Endothelial cell of umbilical vein (primary cell): ENCODE data around the gene SKOR1. TPM values are rescaled to one million over a fixed set of nuclear protein-coding genes. Genes with fewer than 3 reads are reported as not detected.

Experiments
- BruUV-seq: library from RNA; stranded (reverse); fragments of 400-500 nt; replicated peaks from 2 replicates; lab custom pipeline; 2021; lab: Mats Ljungman, UMichigan
- CTCF ChIA-PET: fragments of 300-600, 350-600 bp; sonication (Branson Sonifier 250); formaldehyde crosslinking; loops from one replicate; lab custom pipeline; 2021; ENCODE audit warnings: antibody characterized with exemption, inconsistent platforms; lab: Charles Lee
- POLR2A ChIA-PET: fragments of 300-600, 350-600 bp; sonication (Branson Sonifier 250); formaldehyde crosslinking; loops from one replicate; lab custom pipeline; 2021; ENCODE audit warnings: antibody characterized with exemption, inconsistent platforms; lab: Charles Lee
- DNase-seq: peaks from one replicate; pipeline ENCODE4 v3.0.0-alpha.2; 2011; ENCODE audit warnings: low read depth, low spot score
- FAIRE-seq: peaks from 2 replicates; lab custom pipeline; 2011; peaks lifted over from hg19 to GRCh38; lab: Jason Lieb, UNC
- H2AFZ ChIP-seq: 2 replicates; pipeline ENCODE4 v1.6.0; 2012; ENCODE audit warnings: low read depth, low read length, control low read depth, inconsistent platforms
- H3K27ac ChIP-seq: 2 replicates; pipeline ENCODE4 v1.5.1; 2011; ENCODE audit warnings: low read depth, mild to moderate bottlenecking, control low read depth, low read length, moderate library complexity; ENCODE audit not compliant: insufficient read depth
- H3K27me3 ChIP-seq, 2 experiments: 2 replicates each; pipeline versions ENCODE4 v1.6.0 to v1.6.1; 2011; ENCODE audit warnings: low read length in 2 of 2, mixed read lengths in 1 of 2; ENCODE audit not compliant: control insufficient read depth in 2 of 2, insufficient read depth in 2 of 2
- H3K36me3 ChIP-seq, 2 experiments: 2 replicates in 1 of 2; 3 replicates in 1 of 2; pipeline ENCODE4 v1.5.1; 2011; ENCODE audit warnings: low read length in 2 of 2, mild to moderate bottlenecking in 1 of 2, moderate library complexity in 1 of 2; ENCODE audit not compliant: control insufficient read depth in 2 of 2, insufficient read depth in 2 of 2; ENCODE audit errors: extremely low read depth in 1 of 2
- H3K4me1 ChIP-seq: 3 replicates; pipeline ENCODE4 v1.5.1; 2011; ENCODE audit warnings: mild to moderate bottlenecking, low read length; ENCODE audit not compliant: control insufficient read depth, insufficient read depth; ENCODE audit errors: extremely low read depth
- H3K4me2 ChIP-seq: 2 replicates; pipeline ENCODE4 v1.6.1; 2011; ENCODE audit warnings: low read length, control low read depth, mixed read lengths; ENCODE audit not compliant: insufficient read depth
- H3K4me3 ChIP-seq, 3 experiments: fragments of 200-600 bp in 1 of 3; sonication (generic), shearing (Covaris generic) in 1 of 3; replicated peaks in 1 of 3; 2 replicates each; pipeline ENCODE4 v1.5.1; 2011 to 2016; ENCODE audit warnings: control low read depth in 3 of 3, low read length in 3 of 3, mild to moderate bottlenecking in 2 of 3, inconsistent platforms in 1 of 3, low read depth in 1 of 3, moderate library complexity in 1 of 3; ENCODE audit not compliant: insufficient read depth in 1 of 3
- H3K79me2 ChIP-seq: 2 replicates; pipeline ENCODE4 v1.6.0; 2012; ENCODE audit warnings: low read length, inconsistent platforms; ENCODE audit not compliant: control insufficient read depth, insufficient read depth
- H3K9ac ChIP-seq: replicated peaks from 2 replicates; pipeline ENCODE3; 2011; ENCODE audit warnings: low read length, control low read depth; ENCODE audit not compliant: insufficient read depth; ENCODE audit errors: extremely low read depth
- H3K9me1 ChIP-seq: replicated peaks from 3 replicates; pipeline ENCODE4 v1.6.0; 2011; ENCODE audit warnings: mild to moderate bottlenecking, low read length; ENCODE audit not compliant: control insufficient read depth, insufficient read depth; ENCODE audit errors: extremely low read depth
- H3K9me3 ChIP-seq: replicated peaks from 2 replicates; pipeline ENCODE4 v1.5.1; 2012; ENCODE audit warnings: low read length, inconsistent platforms; ENCODE audit not compliant: control insufficient read depth, insufficient read depth
- H4K20me1 ChIP-seq: replicated peaks from 2 replicates; pipeline ENCODE3; 2011; ENCODE audit warnings: mild to moderate bottlenecking, low read length; ENCODE audit not compliant: control insufficient read depth, insufficient read depth; ENCODE audit errors: extremely low read depth
- EZH2 ChIP-seq: IDR thresholded peaks from 2 replicates; pipeline ENCODE4 v1.6.1; 2012; ENCODE audit warnings: borderline replicate concordance, low read depth, mild to moderate bottlenecking, moderate library complexity, low read length, inconsistent platforms; ENCODE audit not compliant: severe bottlenecking
- GATA2 ChIP-seq: IDR thresholded peaks from 2 replicates; pipeline ENCODE4 v1.7.0; 2011; ENCODE audit warnings: low read depth, mild to moderate bottlenecking, moderate library complexity, mixed read lengths, low read length; ENCODE audit not compliant: insufficient read length, insufficient read depth
- JUN ChIP-seq: IDR thresholded peaks from 2 replicates; pipeline ENCODE4 v1.6.1; 2011; ENCODE audit warnings: borderline replicate concordance, low read depth; ENCODE audit not compliant: insufficient read length, insufficient read depth
- POLR2A ChIP-seq: IDR thresholded peaks from 2 replicates; pipeline ENCODE4 v1.6.1; 2012; ENCODE audit warnings: low read depth, mild to moderate bottlenecking, control low read depth, low read length
- dilution Hi-C: fragments of 300-500 bp; cut with MboI; formaldehyde crosslinking; loops from one replicate; pipeline ENCODE4 v1.15.0; 2019; ENCODE audit warnings: low sequenced_read_pairs; ENCODE audit not compliant: extremely low pct_ligation_motif_present
- intact Hi-C: fragments of 100-400 bp; cut with micrococcal nuclease; formaldehyde crosslinking; loops from one replicate; pipeline ENCODE4 v1.10.0; 2022
- polyA plus RNA-seq, 4 experiments: library from polyadenylated mRNA; depleted of rRNA in 3 of 4; stranded (reverse) in 3 of 4; unstranded in 1 of 4; fragments of >200 nt; gene quantifications; 2 replicates each; pipeline versions ENCODE4 v1.2.1 to v1.2.3, GENCODE V29; 2011 to 2012; ENCODE audit warnings: missing spikeins in 1 of 4
- total RNA-seq: library from RNA; stranded (reverse); gene quantifications from 2 replicates; pipeline ENCODE4 v1.2.3, GENCODE V29; 2021

Gene SKOR1
- total and polyA plus RNA-seq, 2 donors (not counting 3 experiments of a cell fraction or from before 2014, with no cell fraction given) = 0.06 to 0.15 TPM

DNA sequence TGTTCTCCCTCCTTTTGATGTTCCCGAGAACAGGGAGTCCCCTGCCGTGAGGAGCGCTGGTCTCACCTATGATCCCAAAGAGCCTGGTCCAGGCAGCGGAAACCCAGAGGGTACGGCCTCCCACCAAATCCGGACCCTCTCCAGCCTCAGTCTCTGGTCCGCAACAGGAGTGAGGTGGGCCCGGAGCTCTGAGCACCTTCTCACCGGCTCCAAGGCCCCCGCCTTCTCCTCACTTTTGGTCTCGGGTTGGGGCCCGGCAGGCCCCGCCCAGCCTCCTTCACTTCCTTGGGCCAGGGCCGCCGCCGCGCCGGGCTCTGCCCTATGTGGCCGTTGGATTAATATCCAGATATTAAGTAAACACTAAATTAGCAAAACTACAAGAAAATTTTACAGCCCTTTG lies 5.7 kb upstream of the SKOR1 start:
- BruUV-seq = no TSS peak
- no peaks in the 10 kb centered on the region for H3K36me3 ChIP-seq
- POLR2A ChIA-PET = no interaction called here
- H3K4me1 ChIP-seq = no peaks in the 10 kb centered on the region
- H2AFZ ChIP-seq = no peak overlapping the region
- TF ChIP-seq POLR2A (no peak), EZH2 (peak; percentile 28), JUN (no peak)
- no peaks in the 10 kb centered on the region for H3K79me2 ChIP-seq
- H3K9me3 ChIP-seq = no peaks in the 10 kb centered on the region
- H3K4me3 ChIP-seq = no peak overlapping the region
- intact Hi-C loops = no loop called here
- no peak for FAIRE-seq
- DNase-seq = no peak
- H3K27me3 ChIP-seq = peaks cover 57 to 71% of the 10 kb centered on the region in 2 experiments
- H4K20me1 ChIP-seq = no peaks in the 10 kb centered on the region
- H3K27ac ChIP-seq = no peak overlapping the region
- dilution Hi-C loops = no loop called here
- CTCF ChIA-PET = interaction anchor here (0.6 kb wide), 1 partner anchor 11 kb away, joined by 3 read pairs; no protein-coding TSS in a partner anchor
- no peak overlapping the region for H3K9ac ChIP-seq
- no peak overlapping the region for H3K4me2 ChIP-seq
- no peaks in the 10 kb centered on the region for H3K9me1 ChIP-seq

DNA sequence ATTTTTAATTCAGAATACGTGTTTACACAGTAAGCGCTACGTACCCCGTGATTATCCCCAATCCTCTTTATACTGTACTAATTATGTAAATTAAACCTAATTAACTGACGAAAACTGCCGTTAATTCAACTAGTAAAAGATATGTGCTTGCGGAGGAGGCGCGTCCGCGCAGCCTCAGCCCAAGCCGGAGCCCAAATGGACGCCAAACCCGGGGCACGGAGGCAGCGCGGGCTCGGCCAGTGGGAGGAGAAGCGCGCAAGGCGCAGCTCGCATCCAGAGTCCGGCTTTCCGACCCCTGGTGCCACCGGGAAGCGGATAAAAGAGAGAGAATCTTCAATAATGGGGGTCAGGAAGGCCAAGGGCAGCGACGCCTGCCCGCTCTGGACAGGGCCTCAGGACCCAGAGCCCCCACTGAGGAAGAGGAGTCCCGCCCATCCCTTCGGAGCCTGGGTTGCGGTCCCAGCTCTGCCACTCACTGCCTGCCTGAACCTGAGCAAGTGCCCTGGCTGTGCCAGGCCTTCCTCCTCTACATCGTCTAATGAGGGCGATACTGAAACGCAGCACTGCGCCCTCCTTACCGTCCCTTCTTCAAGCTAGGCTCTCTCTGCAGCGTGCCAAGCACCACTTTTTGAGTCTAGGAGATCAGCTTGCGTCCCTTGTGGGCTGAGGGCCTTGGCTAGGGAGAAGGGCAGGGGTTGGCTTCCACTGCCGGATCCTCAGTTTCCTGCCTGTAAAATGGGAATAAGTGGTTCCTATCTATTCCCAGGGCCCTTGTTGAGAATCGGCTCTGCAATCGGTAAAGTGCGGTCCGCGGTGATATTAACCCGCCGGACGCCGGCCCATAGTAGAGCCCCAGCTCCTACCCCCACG lies 5.0 kb upstream of the SKOR1 start:
- intact Hi-C loops (no loop called here), dilution Hi-C loops (no loop called here)
- POLR2A ChIA-PET = no interaction called here
- H3K4me3 ChIP-seq = no peak overlapping the region
- TF ChIP-seq EZH2 = peak; percentile 55
- TF ChIP-seq GATA2 = no peak
- H3K27ac ChIP-seq = no peak overlapping the region
- no peaks in the 10 kb centered on the region for H3K79me2 ChIP-seq
- no peaks in the 10 kb centered on the region for H4K20me1 ChIP-seq
- no peak overlapping the region for H3K4me2 ChIP-seq
- H3K36me3 ChIP-seq = no peaks in the 10 kb centered on the region
- H2AFZ ChIP-seq = no peak overlapping the region
- no TSS peak for BruUV-seq
- FAIRE-seq (no peak), DNase-seq (no peak)
- CTCF ChIA-PET = interaction anchor here (1.1 kb wide), 1 partner anchor 15 kb away, joined by 9 read pairs; no protein-coding TSS in a partner anchor
- H3K9ac ChIP-seq = no peak overlapping the region
- H3K4me1 ChIP-seq = no peaks in the 10 kb centered on the region
- H3K9me3 ChIP-seq = no peaks in the 10 kb centered on the region
- no peaks in the 10 kb centered on the region for H3K9me1 ChIP-seq
- peaks cover 62 to 77% of the 10 kb centered on the region in 2 experiments for H3K27me3 ChIP-seq
